Myocyte (in vitro differentiated cells): Measurements from ENCODE around the gene ALDH1B1. TPM values are rescaled to one million over a fixed set of nuclear protein-coding genes. Genes with fewer than 3 reads are reported as not detected.
"Not testable (repeated sequence)": the region's sequence is repeated elsewhere in the genome, so short reads cannot be mapped to it uniquely, and the experiment has no call there.

Experiments used
- DNase-seq: peaks from one replicate; pipeline ENCODE4 v3.0.0-alpha.2; 2012; ENCODE audit warnings: low read depth
- total RNA-seq: library from RNA; depleted of rRNA; stranded (reverse); fragments of >200 nt; gene quantifications from 2 replicates; pipeline ENCODE4 v1.2.3, GENCODE V29; 2014

The ALDH1B1 gene
- total RNA-seq, 1 donor from 2014 or later: 147 TPM

DNA sequence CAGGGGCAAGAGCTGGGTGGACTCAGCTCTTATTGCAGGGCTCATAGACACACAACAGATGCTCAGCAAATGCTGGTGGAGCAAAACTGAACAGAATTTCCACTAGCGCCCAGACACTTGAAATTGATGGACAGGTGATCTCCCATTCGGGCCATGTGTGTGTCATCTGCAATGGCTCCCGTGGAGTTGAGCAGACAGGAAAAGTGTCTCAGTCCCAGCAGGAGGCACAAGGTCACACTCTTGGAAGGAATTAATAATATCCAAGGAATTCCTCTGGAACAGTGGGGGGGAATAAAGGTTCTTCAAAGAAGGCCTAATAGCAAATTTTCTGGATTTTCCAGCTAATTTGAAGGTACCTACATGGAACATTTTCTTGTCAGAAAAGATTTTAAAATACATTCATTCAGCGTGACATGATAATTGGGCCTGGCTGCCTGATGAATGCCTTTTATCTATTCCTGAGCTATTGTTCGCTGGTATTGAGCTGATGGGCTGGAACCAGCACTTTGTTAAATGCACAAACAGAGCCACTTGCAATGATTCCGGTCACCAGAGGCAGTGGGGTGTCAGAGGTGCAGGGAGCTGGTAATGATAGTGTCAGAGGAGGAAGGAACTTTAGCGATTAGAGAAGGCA, 31.5 kb upstream of the ALDH1B1 start:
- DNase-seq: peak; percentile 52

- peak; percentile 42 for DNase-seq
These were observed 31.0 kb upstream of the ALDH1B1 start for GRCh38 chr9:38361473-38361850.

- peak; percentile 87 for DNase-seq
These were observed 29.5 kb upstream of the ALDH1B1 start for GRCh38 chr9:38362852-38363588.

GRCh38 chr9:38363589-38363925, 28.9 kb upstream of the ALDH1B1 start:
- peak; percentile 62 for DNase-seq

GRCh38 chr9:38367898-38368297, 24.6 kb upstream of the ALDH1B1 start:
- DNase-seq: no peak

DNA sequence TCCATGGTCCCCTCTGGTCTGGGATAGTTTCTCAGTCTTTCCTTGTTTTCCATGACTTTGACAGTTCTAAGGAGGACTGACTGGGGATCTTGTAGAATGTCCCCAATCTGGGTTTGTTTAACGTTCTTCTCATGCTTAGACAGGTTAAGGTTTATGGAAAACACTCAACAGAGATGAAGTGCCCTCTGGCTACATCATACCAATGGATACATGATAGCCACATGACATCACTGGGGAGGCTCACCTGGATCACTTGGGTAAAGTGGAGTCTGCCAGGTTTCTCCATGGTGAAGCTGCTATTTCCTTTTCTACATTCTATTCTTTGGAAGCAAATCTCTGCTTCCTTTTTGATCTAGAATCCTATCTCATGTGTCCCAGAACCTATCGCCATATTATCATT, 23.8 kb upstream of the ALDH1B1 start:
- DNase-seq: no peak

- no peak for DNase-seq
These were observed 22.3 kb upstream of the ALDH1B1 start for GRCh38 chr9:38370176-38370575.

DNA sequence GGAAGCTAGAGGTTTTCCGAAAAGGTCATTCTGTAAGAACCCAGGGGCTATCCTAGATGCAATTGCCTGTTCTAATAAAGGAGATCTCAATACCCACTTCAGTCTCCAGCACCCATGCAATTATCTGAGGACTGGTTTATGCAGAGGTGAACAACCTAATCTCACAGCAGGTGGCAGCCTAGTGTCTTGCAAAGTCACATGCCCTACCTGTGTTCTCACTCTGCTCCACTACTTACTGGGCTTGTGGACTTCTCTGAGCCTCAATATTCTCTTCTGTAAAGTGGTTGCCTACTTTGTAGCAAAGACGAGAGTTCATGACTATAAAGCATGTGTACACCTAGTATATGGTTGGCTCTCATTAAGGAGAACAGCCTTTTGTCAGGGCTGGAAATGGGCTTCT, 21.0 kb upstream of the ALDH1B1 start:
- DNase-seq: no peak

DNA sequence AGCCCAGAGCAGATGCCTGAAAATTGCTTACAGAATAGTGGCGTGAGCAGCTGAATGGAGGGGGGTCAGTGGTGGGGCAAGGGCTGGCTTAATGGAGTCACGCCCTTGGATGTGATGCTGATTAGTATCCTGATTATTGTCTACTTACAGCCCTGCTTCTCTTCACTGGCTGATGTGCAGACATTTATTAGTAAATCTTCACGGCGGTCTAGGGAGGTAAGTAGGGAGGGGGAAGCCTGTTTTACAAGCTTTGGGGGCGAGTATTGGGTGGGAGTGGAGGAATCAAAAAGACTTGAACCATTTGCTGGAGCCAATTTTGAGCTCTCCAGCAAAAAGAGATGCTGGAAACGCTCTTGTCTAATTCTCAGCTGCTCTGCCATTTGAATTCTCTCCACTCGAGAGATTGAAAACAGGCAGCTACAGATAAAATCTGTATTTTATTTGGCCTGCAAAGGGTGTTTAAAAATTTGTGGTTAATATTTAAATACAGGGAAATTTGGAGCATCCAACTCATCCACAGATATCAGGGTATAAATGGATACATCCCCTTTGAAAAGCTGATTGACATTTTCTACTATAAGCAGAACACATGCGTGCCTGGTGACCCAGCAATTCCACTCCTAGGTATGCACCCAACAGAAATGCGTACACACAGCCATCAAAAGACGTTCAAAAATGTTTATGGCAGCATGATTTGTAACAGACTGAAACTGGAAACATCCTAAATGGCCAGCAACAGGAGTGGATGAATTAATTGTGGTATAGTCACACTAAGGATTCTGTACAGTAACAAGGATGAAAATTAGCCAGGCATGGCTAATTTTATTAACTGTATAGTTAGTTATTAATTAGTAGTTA, 19.5 kb upstream of the ALDH1B1 start:
- DNase-seq: no peak

DNA sequence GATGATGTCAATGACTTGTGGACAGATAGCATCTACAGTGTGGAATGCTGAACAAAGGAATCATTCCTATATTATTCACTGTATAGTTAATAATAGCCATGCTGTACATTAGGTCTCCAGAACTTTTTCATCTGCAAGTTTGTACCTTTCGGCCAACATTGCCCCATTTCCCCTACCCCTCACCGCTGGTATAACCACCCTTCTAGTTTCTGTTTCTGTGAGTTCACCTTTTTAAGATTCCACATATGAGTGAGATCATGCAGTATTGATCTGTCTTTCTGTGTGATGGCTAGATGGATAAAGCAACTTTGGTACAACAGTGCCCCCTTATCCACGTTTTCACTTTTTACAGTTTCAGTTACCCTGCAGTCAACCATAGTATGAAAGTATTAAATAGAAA, 18.8 kb upstream of the ALDH1B1 start:
- DNase-seq: no peak

- no peak for DNase-seq
These were observed 17.5 kb upstream of the ALDH1B1 start for GRCh38 chr9:38374847-38375571.

GRCh38 chr9:38375572-38375963, 16.9 kb upstream of the ALDH1B1 start:
- no peak for DNase-seq

GRCh38 chr9:38376021-38376670, 16.4 kb upstream of the ALDH1B1 start:
- no peak for DNase-seq

DNA sequence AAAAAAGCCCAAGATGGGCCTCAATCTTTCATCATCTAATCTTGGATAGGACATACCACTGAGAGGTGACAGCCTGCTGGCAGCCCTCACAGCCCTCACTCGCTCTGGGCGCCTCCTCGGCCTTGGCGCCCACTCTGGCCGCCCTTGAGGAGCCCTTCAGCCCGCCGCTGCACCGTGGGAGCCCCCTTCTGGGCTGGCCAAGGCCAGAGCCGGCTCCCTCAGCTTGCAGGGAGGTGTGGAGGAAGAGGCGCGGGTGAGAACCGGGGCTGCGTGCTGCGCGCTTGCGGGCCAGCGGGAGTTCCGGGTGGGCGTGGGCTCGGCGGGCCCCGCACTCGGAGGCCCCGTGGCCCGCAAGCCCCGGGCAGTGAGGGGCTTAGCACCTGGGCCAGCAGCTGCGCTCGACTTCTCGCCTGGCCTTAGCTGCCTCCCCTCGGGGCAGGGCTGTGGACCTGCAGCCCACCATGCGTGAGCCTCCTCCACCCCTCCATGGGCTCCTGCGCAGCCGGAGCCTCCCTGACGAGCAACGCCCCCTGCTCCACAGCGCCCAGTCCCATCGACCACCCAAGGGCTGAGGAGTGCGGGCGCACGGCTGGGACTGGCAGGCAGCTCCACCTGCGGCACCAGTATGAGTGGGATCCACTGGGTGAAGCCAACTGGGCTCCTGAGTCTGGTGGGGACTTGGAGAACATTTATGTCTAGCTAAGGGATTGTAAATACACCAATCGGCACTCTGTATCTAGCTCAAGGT, 15.0 kb upstream of the ALDH1B1 start:
- DNase-seq: not testable (repeated sequence)

DNA sequence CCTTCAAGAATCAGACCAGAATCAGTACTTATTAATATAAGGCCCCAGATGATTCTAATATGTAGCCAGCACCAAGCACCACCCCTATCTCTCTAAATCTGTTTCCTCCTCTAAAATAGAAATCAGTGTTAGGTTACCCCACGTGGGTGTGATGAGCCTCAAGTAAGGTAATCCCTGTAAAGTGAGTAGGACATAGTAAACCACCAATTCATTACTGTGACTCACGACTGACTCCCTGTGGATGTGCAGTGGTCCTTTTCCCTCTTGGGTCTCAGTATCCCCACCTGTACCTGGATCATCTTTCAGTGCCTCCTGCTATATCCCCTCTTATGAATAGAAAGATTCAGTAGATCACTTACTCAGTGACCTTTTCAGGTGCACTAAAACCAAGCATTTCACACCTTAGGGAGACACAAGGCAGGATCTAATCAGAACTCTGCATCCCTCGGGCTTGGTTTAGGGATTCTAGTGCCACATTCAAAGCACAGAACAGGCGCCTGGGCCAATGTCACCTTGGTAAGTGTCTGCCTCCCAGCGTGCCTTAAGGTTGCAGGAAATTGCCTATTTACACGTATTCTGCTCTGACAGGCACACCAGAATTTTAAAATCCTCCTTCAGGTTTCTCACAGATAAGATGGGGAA, 12.2 kb upstream of the ALDH1B1 start:
- DNase-seq: peak; percentile 81

GRCh38 chr9:38380872-38381534, 11.5 kb upstream of the ALDH1B1 start:
- DNase-seq: peak; percentile 92

- no peak for DNase-seq
These were observed 10.4 kb upstream of the ALDH1B1 start for GRCh38 chr9:38382141-38382540.

- DNase-seq: no peak
These were observed 7.3 kb upstream of the ALDH1B1 start for GRCh38 chr9:38384990-38385848.
